Measurements from ENCODE around the gene PPARA. TPM values are rescaled to one million over a fixed set of nuclear protein-coding genes. Genes with fewer than 3 reads are reported as not detected.

PPARA gene
- total RNA-seq, 2 experiments from 2014 or later: 3.3 to 10.5 TPM

GRCh38 chr22:46275455-46276122, 125.3 kb downstream of the PPARA start:
- CTCF ChIA-PET (ENCODE audit: unreplicated experiment): interaction anchor here (1.5 kb wide), 1 partner anchor 13 kb away, joined by 4 read pairs; no protein-coding TSS in a partner anchor
- Histone ChIP-seq H3K4me1 (ENCODE audit: insufficient read depth, low read length, poor library complexity, severe bottlenecking) (no peaks in the 10 kb centered on the region), H2AFZ (ENCODE audit: low read length) (peak overlapping the region; percentile 93), H3K4me2 (ENCODE audit: low read length) (peak overlapping the region; percentile 24; the same call in 1 of the 2 replicates), H3K79me2 (ENCODE audit: insufficient read depth, low read depth, low read length) (no peaks in the 10 kb centered on the region), H3K36me3 (ENCODE audit: insufficient read depth, low read length) (no peaks in the 10 kb centered on the region; the same call in 1 of the 2 replicates), H3K27ac (ENCODE audit: low read depth, low read length, poor library complexity, severe bottlenecking) (no peak overlapping the region), H3K9me2 (ENCODE audit: insufficient read depth, low read length) (no peaks in the 10 kb centered on the region), H4K20me1 (ENCODE audit: insufficient read depth, low read length) (no peaks in the 10 kb centered on the region), H3K4me3 (ENCODE audit: low read depth, low read length, poor library complexity, severe bottlenecking) (no peak overlapping the region), H3K9me3 (ENCODE audit: low read length) (peaks cover 4% of the 10 kb centered on the region; the same call in 1 of the 2 replicates)
- no peak for TF ChIP-seq CTCF (conservative IDR thresholded peaks at IDR 0.05; ENCODE audit: low read length)
- no peak for TF ChIP-seq EZH2phosphoT487 (IDR thresholded peaks at IDR 0.05; ENCODE audit: borderline replicate concordance, low read depth, low read length)
- POLR2A ChIA-PET: interaction anchor here (0.6 to 1.0 kb wide), 2 partner anchors 16 to 23 kb away, joined by 3 read pairs; no protein-coding TSS in a partner anchor
- BruUV-seq (replicated peaks): no TSS peak
- intact Hi-C loops (cut with micrococcal nuclease; ENCODE audit: unreplicated experiment): no loop called here
- peak; percentile 30 for DNase-seq (ENCODE audit: low spot score)

GRCh38 chr22:46276563-46276962, 126.2 kb downstream of the PPARA start:
- BruUV-seq (replicated peaks): no TSS peak
- DNase-seq (ENCODE audit: low spot score): no peak
- no peaks in the 10 kb centered on the region for H4K20me1 ChIP-seq (ENCODE audit: insufficient read depth, low read length)
- no peak overlapping the region for H3K4me2 ChIP-seq (ENCODE audit: low read length)
- ChIA-PET CTCF (ENCODE audit: unreplicated experiment) (interaction anchor here (0.7 to 1.5 kb wide), 2 partner anchors 12 to 19 kb away, joined by 3 to 4 read pairs; no protein-coding TSS in a partner anchor), POLR2A (interaction anchor here (0.6 to 1.1 kb wide), 3 partner anchors 12 to 24 kb away, joined by 3 read pairs; no protein-coding TSS in a partner anchor)
- H3K36me3 ChIP-seq (ENCODE audit: insufficient read depth, low read length): no peaks in the 10 kb centered on the region; the same call in 1 of the 2 replicates
- TF ChIP-seq EZH2phosphoT487 (IDR thresholded peaks at IDR 0.05; ENCODE audit: borderline replicate concordance, low read depth, low read length) (no peak), CTCF (conservative IDR thresholded peaks at IDR 0.05; ENCODE audit: low read length) (no peak)
- H3K9me3 ChIP-seq (ENCODE audit: low read length): peaks cover 4% of the 10 kb centered on the region; the same call in 1 of the 2 replicates
- peaks cover 8% of the 10 kb centered on the region for H3K4me1 ChIP-seq (ENCODE audit: insufficient read depth, low read length, poor library complexity, severe bottlenecking)
- no peaks in the 10 kb centered on the region for H3K9me2 ChIP-seq (ENCODE audit: insufficient read depth, low read length)
- no peak overlapping the region for H3K4me3 ChIP-seq (ENCODE audit: low read depth, low read length, poor library complexity, severe bottlenecking)
- no peak overlapping the region for H3K27ac ChIP-seq (ENCODE audit: low read depth, low read length, poor library complexity, severe bottlenecking)
- H3K79me2 ChIP-seq (ENCODE audit: insufficient read depth, low read depth, low read length): no peaks in the 10 kb centered on the region
- intact Hi-C loops (cut with micrococcal nuclease; ENCODE audit: unreplicated experiment): no loop called here
- H2AFZ ChIP-seq (ENCODE audit: low read length): 0 out of 2 replicates have a peak overlapping the region, but pooled peaks have one; percentile 93
